ENCODE data around the gene CELSR1. TPM values are rescaled to one million over a fixed set of nuclear protein-coding genes. Genes with fewer than 3 reads are reported as not detected.

CELSR1 gene
- total RNA-seq, 1 experiment from 2014 or later: 33.2 TPM

DNA sequence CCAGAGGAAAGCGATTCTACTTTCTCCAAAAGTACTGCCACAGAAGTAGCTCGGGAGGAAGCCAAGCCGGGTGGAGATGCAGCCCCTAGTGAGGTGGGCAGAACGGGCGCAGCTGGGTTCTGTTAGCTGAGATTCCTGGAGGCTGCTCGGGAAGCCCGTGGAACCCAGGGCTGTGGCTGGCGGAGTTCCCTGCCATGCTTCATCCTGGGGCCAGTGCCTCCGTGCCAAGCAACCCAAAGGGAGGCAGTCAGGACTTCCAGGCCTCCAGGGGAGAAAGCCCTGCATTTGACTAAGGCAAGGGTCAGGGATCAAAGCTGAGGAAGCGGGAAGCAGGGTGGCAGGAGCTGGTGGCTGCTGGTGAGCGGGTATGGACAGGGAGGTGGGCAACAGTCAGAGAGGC, 208.6 kb downstream of the CELSR1 start:
- ChIA-PET POLR2A (no interaction called here), CTCF (interaction anchor here (0.6 kb wide), 1 partner anchor 282 kb away, joined by 3 read pairs; no protein-coding TSS in a partner anchor)
- Mint-ChIP-seq H3K4me3 (ENCODE audit: unreplicated experiment) (no peak overlapping the region), H3K27ac (ENCODE audit: unreplicated experiment) (no peak overlapping the region), H3K4me1 (ENCODE audit: low read depth, unreplicated experiment) (peaks cover 15% of the 10 kb centered on the region), H3K27me3 (ENCODE audit: insufficient read depth, unreplicated experiment) (no peaks in the 10 kb centered on the region), H3K36me3 (ENCODE audit: insufficient read depth, unreplicated experiment) (peaks cover 84% of the 10 kb centered on the region), H3K9me3 (ENCODE audit: unreplicated experiment) (no peaks in the 10 kb centered on the region)
- intact Hi-C loops (cut with micrococcal nuclease; ENCODE audit: unreplicated experiment): no loop called here
- Histone ChIP-seq H3K9me3 (no peaks in the 10 kb centered on the region), H3K27me3 (replicated peaks; ENCODE audit: control insufficient read depth, insufficient read depth, low read length) (no peaks in the 10 kb centered on the region), H3K36me3 (ENCODE audit: control insufficient read depth, insufficient read depth, low read length) (peaks cover 2% of the 10 kb centered on the region; the same call in 1 of the 2 replicates), H3K4me1 (peaks cover 16% of the 10 kb centered on the region), H3K4me3 (ENCODE audit: low read depth, low read length) (no peak overlapping the region)
- BruUV-seq (replicated peaks): no TSS peak
- no peak for DNase-seq
- TF ChIP-seq, protein P1, sequence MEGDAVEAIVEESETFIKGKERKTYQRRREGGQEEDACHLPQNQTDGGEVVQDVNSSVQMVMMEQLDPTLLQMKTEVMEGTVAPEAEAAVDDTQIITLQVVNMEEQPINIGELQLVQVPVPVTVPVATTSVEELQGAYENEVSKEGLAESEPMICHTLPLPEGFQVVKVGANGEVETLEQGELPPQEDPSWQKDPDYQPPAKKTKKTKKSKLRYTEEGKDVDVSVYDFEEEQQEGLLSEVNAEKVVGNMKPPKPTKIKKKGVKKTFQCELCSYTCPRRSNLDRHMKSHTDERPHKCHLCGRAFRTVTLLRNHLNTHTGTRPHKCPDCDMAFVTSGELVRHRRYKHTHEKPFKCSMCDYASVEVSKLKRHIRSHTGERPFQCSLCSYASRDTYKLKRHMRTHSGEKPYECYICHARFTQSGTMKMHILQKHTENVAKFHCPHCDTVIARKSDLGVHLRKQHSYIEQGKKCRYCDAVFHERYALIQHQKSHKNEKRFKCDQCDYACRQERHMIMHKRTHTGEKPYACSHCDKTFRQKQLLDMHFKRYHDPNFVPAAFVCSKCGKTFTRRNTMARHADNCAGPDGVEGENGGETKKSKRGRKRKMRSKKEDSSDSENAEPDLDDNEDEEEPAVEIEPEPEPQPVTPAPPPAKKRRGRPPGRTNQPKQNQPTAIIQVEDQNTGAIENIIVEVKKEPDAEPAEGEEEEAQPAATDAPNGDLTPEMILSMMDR (IDR thresholded peaks at IDR 0.05; ENCODE audit: insufficient read depth in 1 of 2, low read depth in 1 of 2, low read length in 1 of 2, severe bottlenecking in 1 of 2, unreplicated experiment in 1 of 2): no peak

DNA sequence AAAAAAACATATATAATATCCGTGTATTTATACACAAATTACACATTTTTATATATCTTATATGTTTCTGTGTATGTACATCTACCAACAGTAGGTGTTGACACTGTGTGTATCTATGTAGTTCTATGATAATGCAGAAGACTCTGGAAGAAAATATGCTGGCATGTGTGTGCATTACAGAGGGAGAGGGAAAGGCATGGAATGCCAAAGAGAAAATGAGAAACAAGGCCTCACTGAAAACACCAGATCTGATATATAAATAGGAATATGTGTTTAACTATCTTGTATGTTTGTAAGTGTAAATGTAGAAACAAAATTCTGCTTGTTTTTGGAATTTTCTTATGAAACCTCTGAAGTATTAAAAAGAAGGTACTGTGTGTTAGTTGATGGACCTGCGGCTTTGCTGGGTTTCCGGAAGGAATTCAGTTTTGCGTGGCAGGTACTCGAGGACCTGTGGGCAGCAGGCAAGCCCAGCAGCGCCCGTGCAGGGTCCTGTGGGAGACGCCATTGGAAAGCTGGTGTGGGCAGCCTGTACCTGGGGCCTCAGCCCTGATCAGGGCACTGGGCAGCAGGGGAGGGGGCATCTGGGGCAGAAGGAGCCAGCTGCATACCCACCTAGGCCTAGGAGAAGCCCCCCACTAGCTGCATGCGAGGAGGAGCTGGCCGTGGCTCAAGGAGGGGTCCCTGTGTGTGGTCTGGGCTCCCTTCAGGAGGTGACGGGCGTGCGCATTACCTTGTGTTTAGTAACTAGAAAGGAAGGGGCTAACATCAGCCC, 209.5 kb downstream of the CELSR1 start:
- Mint-ChIP-seq H3K4me3 (ENCODE audit: unreplicated experiment) (no peak overlapping the region), H3K27me3 (ENCODE audit: insufficient read depth, unreplicated experiment) (no peaks in the 10 kb centered on the region), H3K4me1 (ENCODE audit: low read depth, unreplicated experiment) (peaks cover 7% of the 10 kb centered on the region), H3K36me3 (ENCODE audit: insufficient read depth, unreplicated experiment) (peaks cover 85% of the 10 kb centered on the region), H3K9me3 (ENCODE audit: unreplicated experiment) (no peaks in the 10 kb centered on the region), H3K27ac (ENCODE audit: unreplicated experiment) (no peak overlapping the region)
- Histone ChIP-seq H3K9me3 (no peaks in the 10 kb centered on the region), H3K4me1 (peaks cover 9% of the 10 kb centered on the region; the same call in 1 of the 2 replicates), H3K27me3 (replicated peaks; ENCODE audit: control insufficient read depth, insufficient read depth, low read length) (no peaks in the 10 kb centered on the region), H3K36me3 (ENCODE audit: control insufficient read depth, insufficient read depth, low read length) (peaks cover 2% of the 10 kb centered on the region; the same call in 1 of the 2 replicates), H3K4me3 (ENCODE audit: low read depth, low read length) (no peak overlapping the region)
- no TSS peak for BruUV-seq (replicated peaks)
- intact Hi-C loops (cut with micrococcal nuclease; ENCODE audit: unreplicated experiment): no loop called here
- TF ChIP-seq, protein P1 (IDR thresholded peaks at IDR 0.05; ENCODE audit: insufficient read depth in 1 of 2, low read depth in 1 of 2, low read length in 1 of 2, severe bottlenecking in 1 of 2, unreplicated experiment in 1 of 2): no peak
- POLR2A ChIA-PET: no interaction called here
- no peak for DNase-seq
- CTCF ChIA-PET: no interaction called here

DNA sequence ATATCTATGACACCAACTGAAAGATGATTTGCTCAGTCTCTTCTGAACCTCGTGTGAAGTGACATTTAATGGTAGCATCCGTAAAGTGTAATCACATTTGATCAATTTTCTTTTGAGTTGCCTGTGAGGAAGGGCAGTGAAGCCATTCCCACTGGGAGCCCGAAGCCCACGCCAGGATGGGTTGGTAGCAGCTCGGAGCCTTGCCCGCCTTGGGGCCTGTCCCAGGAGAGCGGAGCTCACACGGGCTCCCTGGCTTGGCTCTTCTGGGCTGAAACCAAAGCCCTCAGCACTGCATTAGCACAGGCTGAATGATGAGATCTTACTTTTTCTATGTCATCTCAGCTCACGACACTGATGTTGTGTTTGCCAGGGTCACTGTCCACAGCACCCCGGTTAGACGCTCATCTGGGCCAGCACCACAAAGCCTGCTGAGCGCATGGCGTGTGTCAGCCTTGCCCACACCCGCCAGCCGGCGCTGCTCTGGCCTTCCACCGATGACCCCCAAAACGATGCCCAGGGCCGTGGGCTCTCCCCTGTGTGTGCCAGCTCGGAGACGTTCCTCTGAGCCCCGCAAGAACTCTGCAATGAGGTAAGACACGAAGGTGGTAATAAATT, 211.2 kb downstream of the CELSR1 start:
- H3K4me3 Mint-ChIP-seq (ENCODE audit: unreplicated experiment): no peak overlapping the region
- intact Hi-C loops (cut with micrococcal nuclease; ENCODE audit: unreplicated experiment): no loop called here
- no TSS peak for BruUV-seq (replicated peaks)
- H3K4me1 ChIP-seq: no peaks in the 10 kb centered on the region
- no peaks in the 10 kb centered on the region for H3K9me3 ChIP-seq
- POLR2A ChIA-PET: no interaction called here
- H3K36me3 ChIP-seq (ENCODE audit: control insufficient read depth, insufficient read depth, low read length): peaks cover 2% of the 10 kb centered on the region; the same call in 1 of the 2 replicates
- peaks cover 87% of the 10 kb centered on the region for H3K36me3 Mint-ChIP-seq (ENCODE audit: insufficient read depth, unreplicated experiment)
- DNase-seq: no peak
- H3K27me3 ChIP-seq (replicated peaks; ENCODE audit: control insufficient read depth, insufficient read depth, low read length): no peaks in the 10 kb centered on the region
- H3K27ac Mint-ChIP-seq (ENCODE audit: unreplicated experiment): no peak overlapping the region
- no peak overlapping the region for H3K4me3 ChIP-seq (ENCODE audit: low read depth, low read length)
- no peaks in the 10 kb centered on the region for H3K9me3 Mint-ChIP-seq (ENCODE audit: unreplicated experiment)
- TF ChIP-seq, protein P1 (IDR thresholded peaks at IDR 0.05; ENCODE audit: insufficient read depth in 1 of 2, low read depth in 1 of 2, low read length in 1 of 2, severe bottlenecking in 1 of 2, unreplicated experiment in 1 of 2): no peak
- no peaks in the 10 kb centered on the region for H3K4me1 Mint-ChIP-seq (ENCODE audit: low read depth, unreplicated experiment)
- CTCF ChIA-PET: no interaction called here
- no peaks in the 10 kb centered on the region for H3K27me3 Mint-ChIP-seq (ENCODE audit: insufficient read depth, unreplicated experiment)
